GM04503 (cell line): ENCODE results near the gene RS1.

Experiments used
- DNase-seq: peaks from one replicate; pipeline ENCODE4 v3.0.0-alpha.2; 2012; ENCODE audit warnings: low read depth

Gene RS1

DNA sequence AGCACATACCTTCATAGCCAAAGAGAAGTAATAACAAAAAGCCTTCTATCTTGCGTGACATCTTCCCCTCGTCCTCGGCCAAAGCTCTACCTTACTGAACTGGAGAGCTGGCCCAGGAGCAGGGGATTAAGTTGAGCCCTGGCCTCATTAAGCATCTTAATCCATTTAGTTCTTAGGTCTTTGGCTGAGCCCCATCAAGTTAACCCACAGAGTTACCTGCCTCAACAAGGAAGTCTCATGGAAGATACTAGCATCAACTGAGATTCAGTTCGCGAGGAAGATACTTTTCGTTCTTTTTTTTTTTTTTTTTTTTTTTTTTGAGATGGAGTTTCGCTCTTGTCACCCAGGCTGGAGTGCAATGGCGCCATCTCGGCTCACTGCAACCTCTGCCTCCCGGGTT lies at the start of gene RS1:
TSS of gene RS1 (minus strand) at position 101 of the 400 bp plus-strand sequence. CDS start at position 61, 40 bp downstream.
- no peak for DNase-seq

DNA sequence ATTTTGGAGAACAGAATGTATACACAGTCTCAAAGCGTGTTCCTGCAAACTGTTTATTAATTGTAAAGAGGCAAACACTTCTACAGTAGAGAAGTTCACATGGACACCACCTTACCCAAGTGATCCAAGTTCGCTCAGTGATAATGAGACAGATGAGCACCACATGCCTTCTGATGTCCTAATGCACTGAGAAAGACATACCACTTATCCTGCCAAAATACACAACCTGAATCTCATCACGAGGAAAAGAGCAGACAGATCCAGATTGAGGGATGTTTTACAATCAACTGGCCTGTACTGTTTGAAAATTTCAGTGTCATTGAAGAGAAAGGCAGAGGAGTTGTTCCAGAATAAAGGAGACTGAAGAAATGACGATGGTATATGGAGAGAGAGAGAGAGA lies 47.9 kb upstream of the RS1 start:
- no peak for DNase-seq

DNA sequence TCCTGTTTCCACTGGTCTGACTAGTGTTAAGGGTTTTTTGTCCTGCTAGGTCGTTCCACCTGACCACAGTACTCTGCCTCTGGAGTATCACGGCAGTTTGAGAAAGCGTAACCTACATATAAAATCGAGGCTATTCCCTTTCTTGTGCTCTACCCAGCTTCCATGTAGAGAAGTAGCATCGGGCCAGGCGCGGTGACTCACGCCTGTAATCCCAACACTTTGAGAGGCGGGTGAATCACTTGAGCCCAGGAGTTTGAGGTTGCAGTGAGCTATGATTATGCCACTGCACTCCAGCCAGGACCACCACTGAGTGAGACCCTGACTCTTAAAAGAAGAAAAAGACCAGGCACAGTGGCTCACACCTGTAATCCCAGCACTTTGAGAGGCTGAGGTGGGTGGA lies 43.0 kb upstream of the RS1 start:
- DNase-seq, result no peak

DNA sequence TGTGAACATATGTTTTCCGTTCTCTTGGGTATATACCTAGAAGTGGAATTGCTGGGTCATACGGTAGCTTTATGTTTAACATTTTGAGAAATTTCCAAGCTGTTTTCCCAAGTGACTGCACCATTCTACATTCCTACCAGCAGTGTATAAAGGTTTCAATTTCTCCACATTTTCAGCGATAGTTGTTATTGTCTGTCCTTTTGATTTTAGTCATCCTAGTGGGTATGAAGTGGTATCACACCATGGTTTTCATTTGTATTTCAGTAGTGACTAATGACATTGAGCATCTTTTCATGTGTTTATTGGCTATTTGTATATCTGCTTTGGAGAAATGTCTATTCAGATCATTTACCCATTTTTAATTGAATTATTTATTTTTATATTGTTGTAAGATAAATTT lies 37.9 kb upstream of the RS1 start:
- no peak for DNase-seq

DNA sequence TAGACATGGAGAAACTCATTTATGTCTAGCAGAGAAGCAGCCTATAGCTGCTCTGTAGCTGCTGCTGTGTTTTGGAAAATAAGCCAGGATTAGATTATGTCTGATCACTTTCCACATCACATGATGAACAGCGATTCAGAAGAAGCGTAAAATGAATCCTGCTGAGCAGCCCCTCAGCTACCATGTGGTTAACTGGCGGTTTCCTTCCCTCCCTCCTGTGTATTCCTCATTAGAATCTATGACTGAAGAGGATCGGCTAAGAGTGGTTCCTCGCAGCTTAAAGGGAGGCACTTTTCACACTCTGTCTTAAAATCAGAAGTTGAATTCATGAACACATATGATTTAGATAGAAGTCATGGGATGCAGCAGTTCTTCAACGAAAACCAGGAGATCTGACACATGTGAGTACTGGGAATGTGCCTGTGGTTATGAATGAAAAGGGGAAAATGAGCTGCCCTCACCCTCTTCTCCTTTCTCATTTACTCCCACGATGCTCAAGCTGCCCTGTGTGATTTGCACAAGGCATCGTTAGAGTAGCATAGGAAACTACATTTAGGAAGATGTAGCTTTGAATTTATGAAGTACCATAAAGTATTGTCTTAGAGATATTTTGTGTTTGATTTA lies 35.6 kb upstream of the RS1 start, which contains the start of gene PPEF1:
TSS of gene PPEF1 (plus strand) at position 220 of the 624 bp plus-strand sequence. CDS start at position 356, 136 bp downstream.
- DNase-seq, result no peak

DNA sequence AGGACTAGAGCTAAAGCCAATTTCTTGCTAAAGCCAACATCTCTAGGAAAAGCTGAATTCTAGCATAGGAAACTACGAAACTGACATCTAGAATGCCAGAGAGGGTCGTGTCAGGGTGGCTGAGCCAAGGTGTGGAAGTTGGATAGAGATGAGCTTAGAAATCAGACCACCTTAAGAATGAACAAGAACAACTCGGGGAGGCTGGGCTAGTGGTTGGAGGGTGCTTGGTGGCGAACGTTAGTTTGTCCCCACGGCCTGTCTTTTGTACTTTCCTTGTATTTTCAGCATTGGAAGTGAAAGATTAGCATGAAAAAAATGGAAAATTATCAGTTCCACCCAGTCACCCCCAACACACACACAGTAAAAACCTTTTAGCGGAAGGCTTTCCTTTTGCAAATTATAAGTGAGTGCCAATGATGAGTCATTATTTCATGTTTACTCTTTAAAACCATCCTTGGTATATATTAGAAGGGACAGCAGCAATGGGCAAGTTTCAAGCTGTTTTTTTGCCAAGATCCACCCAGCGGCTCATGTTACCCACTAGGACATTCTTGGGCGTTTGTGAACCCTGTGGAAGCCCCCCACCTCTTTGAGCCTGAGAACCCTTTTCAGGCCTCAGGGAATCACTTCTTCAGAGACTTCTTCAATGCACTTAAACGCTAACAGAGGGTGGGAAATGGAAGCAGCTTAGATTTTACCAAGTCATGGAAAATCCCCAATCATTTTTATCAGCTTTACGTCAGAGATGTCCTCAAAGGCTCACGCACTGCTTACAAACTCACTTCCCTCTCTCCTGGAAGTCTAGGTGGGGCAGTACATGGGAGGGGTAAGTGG lies 30.7 kb upstream of the RS1 start:
- DNase-seq, result no peak

DNA sequence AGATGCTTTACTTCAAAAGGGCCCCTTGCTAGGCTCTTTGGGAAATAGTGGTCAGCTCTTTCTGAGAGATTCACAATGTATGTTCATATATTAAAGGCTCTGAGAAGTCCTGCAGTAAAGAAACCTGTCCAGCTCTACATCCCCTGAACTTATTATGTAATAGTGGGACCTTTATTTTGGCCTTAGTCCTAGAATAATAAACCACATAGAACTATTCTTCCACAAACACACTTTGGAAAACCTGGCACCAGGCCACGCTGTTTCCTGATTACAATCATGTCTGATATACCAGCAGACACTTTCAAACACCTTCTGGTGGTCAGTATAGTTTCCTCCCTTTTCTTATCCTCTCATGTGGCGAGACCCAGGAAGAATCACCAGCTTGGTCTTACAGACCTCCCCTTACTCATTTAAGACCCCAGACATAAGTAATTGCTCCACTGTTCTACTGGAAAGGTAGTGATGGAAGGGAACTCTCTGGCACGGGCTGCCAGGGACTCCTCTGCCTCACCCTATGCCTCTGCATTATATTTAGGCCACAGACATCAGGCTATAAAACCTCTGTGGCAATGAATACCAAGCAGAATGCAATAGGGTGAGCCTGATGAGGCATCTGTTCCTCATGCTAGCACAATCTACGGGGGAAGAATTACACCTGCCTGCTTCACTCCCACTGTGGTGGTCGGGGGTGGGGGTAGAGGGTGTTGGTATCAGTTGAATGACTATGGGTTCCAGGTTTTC lies 29.9 kb upstream of the RS1 start:
- DNase-seq, result no peak

DNA sequence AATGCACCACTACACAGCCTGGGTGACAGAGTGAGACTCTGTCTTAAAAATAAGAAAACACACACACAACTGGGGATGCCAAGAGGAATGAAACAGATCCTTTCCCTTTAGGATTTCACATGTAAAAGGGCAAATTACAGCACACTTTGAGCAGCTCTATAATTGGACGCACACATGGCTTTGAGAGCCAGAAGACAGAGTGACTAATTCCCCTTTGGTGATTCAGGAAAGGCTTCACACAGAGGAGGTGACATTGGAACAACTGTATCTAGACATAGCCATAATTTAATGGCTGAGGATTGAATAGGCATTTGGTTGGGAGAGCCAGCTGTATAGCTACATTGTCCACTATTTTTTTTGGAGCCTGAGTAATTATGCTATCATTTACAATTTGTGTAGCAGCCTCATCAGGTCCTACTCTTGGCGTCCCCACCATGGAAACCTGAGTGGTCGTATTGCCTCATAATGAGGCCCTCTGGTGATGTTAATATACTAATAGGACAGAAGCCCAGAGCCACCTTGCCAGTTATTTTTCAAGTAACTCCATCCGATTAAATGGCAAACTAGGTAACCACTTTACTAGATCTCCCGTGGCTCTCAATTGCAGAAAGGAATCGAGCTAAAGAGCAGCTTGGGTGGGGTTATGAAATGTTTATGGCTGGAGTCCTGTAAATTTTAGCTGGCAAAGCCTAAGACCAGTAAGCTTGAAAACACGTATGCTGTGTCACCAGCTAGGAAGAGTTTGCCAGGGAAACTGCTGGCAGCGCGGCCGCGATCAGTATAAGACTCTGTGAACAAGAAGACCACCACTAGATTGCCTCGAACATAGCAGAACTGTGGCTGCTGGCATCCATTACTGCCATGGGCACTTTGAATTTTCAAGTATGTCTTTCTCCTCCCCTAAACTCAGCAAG lies 27.1 kb upstream of the RS1 start:
- DNase-seq, result no peak

DNA sequence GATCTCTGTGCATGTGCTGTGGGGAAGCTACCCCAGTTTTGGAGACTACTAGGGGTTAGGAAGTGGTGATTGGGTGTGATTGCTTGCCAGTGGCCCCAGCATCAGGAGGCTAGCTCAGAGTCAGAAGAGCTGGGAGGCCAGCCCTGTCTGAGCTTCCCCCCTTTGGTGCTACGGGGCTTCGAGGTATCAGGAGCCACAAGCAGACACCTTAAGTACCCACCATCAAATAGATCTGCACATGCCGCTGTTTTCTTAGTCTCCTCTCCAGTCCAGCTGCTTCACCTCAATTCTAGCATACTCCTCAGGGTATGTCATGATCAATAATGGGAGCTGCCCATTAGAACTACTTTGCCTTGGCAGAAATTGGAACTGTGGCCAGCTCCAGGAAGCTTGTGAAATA lies 24.7 kb upstream of the RS1 start:
- DNase-seq, result no peak

DNA sequence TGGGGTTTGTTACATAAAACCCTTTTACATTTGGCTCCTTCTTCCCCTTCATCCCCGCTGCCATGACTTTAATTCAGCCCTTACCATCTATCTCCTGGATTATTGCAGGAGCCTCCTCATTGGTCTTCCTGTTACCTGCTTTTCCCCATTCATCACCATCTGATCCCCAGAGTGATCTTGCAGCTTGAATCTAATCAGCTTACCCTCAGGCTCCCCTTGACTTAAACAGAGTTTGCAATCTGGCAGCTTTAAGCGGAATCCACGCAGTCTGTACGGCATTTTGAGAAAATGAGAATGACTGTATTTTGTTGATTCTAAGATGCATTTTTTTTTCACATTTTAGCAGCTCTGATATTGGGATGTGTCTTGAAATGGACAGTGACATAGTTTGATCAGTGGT lies 20.6 kb upstream of the RS1 start:
- no peak for DNase-seq

DNA sequence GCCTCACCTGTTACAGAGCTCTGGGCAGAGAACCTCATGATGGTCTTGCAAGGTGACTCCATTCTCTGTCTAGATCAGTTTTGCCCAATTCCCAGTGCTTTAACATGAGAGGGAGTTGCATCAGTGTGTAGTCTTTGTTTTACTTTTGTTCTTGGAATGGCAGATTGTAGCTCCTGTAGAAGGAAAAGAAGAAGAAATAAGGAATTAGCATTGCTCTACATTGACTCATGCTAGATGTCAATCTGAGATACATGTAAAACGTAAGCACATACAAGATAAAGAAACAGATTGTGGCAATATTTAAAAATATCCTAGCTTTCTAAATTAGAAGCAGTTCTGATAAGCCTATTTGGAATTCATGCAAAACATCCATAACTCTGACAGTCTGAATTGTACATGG lies 19.5 kb upstream of the RS1 start:
- no peak for DNase-seq

DNA sequence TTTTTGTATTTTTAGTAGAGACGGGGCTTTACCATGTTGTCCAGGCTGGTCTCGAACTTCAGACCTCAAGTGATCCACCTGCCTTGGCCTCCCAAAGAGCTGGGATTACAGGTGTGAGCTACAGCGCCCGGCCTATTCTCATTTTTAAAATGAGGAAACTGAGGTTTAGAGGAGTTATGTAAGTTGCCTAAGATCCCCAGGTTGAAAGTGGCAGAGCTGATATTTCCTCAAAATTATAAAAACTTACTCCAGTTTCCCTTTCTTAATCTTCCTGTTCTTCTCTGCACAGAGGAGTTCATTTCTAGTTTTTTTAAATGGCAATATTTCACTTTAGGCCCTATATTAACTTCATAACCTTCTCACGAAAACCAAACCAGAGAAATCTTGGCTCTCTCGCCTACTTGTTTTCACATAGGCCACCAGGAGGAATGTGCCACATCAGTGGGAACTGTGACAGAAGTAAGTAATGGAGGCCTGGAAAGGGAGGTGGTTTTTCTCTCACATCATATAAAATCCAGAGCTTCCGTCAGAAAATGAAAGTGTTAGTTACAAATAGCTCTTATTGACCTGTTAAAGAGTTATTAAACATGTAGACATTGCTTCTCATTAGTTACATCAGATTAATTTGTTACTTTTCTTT lies 16.1 kb upstream of the RS1 start:
- DNase-seq, result no peak

DNA sequence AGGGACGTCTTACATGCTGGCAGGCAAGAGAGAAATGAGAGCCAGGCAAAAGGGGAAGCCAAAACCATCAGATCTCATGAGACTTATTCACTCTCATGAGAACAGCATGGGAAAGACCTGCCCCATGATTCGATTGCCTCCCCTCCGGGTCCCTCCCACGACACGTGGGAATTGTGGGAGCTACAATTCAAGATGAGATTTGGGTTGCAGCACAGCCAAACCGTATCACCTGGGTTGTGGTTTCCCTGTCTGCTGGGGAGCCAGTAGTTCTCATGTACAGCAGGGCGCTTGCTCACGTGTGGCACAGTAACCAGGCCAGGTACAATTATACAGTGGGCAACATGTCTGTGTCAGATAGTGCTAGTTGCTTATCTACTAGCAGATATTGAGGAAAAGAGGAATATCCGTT lies 11.1 kb upstream of the RS1 start:
- DNase-seq, result no peak

DNA sequence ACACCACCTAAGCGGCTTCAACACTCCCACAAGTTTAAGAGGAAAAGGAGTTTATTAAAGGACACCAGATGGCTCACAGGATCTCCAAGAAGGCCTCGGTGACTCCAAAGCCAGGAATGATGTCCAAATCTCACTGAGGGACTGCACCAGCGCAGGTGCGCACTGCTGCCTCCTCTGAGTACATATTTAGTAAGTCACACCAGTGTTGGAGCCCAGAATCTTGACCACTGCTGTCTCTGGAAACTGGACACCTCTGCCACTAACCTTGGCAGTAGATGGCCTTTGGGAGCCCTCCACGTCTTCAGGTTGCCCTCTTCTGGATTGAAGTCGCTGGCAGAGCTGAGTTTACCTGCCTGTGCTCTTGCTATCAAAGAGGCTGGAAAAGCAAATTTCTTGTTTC lies 10.1 kb upstream of the RS1 start:
- DNase-seq, result no peak

DNA sequence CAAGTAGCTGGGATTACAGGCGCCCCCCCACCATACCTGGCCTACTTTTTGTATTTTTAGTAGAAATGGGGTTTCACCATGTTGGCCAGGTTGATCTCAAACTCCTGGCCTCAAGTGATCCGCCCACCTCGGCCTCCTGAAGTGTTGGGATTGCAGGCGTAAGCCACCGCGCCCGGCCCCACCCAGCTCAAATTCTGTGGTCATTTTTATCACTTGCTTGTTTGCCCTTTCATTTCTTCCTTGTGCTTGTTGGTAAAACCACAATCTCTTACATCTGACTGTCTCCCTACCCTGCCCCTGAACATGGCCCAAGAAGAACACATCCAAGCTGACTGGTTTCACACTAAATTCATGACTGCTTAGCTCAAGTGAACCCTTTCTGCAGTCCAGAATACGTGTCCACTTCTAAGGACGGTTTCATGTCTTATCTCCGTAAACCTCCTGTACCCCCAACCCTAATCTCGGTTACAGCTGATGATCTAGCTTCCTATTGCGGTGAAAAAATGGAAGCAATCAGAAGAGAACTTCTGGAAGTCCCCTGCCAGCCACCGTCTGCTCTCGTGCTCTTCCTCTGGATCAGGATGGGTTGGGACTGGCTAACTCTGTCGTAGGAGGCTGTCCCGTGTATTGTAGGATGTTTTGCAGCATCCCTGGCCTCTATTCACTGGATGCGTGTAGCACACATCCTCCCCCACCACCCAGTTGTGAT lies 5.4 kb upstream of the RS1 start:
- DNase-seq, result no peak

DNA sequence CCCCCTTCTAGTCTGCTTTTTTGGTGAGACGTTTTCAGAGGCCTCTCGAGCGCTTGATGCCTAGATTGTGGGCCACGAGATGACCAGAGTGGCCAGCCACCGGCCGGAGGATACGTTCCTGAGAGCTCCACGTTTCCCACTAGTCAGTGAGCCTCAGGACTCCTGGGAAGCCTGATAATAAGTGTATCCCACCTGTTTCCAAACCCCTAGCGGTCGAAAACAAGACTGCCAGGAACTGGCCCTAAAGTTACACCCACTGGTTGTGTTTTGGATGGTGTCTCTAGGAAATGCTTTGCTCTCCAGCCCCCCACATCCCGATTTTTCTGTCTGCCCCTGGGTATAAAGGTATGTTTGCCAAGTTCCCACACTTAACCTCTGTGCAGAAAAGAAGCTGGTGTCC lies 4.6 kb upstream of the RS1 start:
- DNase-seq, result no peak

DNA sequence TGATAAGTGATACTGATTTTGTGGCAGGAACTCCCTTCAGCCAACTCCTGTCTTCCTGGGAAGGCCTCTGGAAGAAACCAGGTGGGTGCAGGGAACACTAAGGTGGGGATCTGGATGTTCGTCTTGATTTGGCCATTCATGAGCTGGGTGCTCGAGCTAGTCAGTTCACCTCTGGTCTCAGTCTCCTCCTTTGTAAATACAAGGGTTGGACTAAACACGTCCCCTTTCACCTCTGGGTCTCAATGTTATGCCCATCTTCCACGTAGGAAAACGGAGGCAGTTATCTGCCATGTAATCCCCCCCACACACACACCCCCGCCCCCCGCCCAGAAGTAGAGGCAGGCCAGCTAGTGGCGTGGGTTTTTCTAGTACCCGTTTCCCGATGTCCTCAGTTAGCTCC lies 4.1 kb upstream of the RS1 start:
- DNase-seq, result no peak

DNA sequence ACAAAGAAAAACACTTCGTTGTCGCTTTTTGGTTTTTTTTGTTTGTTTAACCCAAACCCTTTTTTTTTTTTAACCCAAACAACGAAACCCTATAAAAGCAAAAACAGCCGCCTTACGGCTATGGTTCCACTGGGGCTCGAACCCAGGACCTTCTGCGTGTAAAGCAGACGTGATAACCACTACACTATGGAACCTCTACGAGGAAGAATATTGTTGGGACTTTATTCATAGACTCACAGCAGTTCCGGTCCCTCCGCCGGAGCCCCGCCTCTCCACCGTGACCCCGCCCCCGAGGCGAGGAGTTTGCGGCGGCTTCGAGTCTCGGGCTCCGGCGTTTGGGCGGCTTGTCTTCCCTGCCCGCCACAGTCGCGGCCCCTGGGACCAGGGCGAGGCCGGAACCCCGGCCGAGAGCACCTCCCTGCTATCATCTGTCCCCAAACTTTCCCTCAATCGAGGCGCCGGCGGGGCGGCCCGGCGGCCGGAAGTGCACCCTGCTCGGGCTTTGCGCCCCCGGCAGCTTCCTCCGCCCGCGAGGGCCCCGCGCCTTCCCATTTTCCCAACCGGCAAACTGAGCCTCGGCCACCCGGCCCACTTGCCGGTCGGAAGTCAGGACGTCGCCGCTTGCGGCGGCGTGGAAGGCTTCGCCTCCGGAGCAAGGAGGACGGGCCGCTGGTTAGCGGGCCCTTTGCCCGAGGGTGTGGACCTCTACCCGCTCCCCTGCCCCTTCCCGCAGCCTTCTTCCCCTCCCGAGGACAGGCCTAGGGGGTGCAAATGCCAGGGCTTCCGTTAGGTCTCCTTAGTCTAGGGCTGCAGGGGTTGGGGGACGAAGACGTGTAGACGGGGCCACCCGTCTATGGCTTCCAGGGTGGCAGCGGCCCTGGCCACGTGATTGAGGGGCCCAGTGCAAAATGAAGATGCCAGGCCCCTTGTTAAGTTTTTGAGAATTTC lies 3.2 kb upstream of the RS1 start:
- peak; percentile 11 for DNase-seq

DNA sequence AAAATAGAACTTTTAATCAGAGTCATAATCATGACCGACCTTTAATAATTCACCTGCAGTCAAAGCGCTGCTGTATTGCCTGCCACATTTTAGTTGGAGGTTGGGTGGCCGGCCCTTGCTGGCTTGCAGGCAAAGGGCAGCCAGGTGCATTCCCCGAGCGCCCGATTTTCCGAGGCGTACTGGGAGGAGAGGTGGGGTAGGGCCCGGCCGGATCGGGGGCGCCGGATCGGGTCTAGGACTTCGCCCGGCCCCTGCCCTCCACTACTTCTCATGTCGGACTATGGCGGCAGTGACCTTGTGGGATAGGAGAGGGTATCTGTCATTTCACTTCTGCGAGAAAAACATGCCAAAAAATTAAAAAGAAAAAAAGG lies 2.5 kb upstream of the RS1 start:
- DNase-seq, result no peak
